GM10266 (cell line): ENCODE data around the gene RALGPS1.

ENCODE experiments used
- DNase-seq: peaks from one replicate; pipeline ENCODE4 v3.0.0; 2012; ENCODE audit errors: extremely low spot score
- CTCF ChIP-seq: IDR thresholded peaks from 2 replicates; pipeline ENCODE4 v1.5.1; 2012; ENCODE audit warnings: mild to moderate bottlenecking, low read depth; ENCODE audit not compliant: control insufficient read depth, insufficient read depth; ENCODE audit errors: missing control alignments

RALGPS1 gene

GRCh38 chr9:127122176-127123063 lies 207.8 kb downstream of the RALGPS1 start, which contains the start of gene ANGPTL2:
Gene ANGPTL2 (minus strand): TSS chr9:127122635. CDS start chr9:127108731, 13,904 bp downstream.
- no peak for TF ChIP-seq CTCF
- DNase-seq = peak; percentile 68

GRCh38 chr9:127123064-127123890 lies 208.7 kb downstream of the RALGPS1 start:
- TF ChIP-seq CTCF = no peak
- DNase-seq = no peak

GRCh38 chr9:127124111-127124531 lies 209.5 kb downstream of the RALGPS1 start:
- no peak for TF ChIP-seq CTCF

GRCh38 chr9:127124792-127125191 lies 210.2 kb downstream of the RALGPS1 start:
- no peak for TF ChIP-seq CTCF
- no peak for DNase-seq

More at GRCh38 chr9:127124111-127124531, 209.5 kb downstream of the RALGPS1 start:
- no peak for DNase-seq

GRCh38 chr9:127126971-127127370 lies 212.4 kb downstream of the RALGPS1 start:
- TF ChIP-seq CTCF = no peak
- no peak for DNase-seq

DNA sequence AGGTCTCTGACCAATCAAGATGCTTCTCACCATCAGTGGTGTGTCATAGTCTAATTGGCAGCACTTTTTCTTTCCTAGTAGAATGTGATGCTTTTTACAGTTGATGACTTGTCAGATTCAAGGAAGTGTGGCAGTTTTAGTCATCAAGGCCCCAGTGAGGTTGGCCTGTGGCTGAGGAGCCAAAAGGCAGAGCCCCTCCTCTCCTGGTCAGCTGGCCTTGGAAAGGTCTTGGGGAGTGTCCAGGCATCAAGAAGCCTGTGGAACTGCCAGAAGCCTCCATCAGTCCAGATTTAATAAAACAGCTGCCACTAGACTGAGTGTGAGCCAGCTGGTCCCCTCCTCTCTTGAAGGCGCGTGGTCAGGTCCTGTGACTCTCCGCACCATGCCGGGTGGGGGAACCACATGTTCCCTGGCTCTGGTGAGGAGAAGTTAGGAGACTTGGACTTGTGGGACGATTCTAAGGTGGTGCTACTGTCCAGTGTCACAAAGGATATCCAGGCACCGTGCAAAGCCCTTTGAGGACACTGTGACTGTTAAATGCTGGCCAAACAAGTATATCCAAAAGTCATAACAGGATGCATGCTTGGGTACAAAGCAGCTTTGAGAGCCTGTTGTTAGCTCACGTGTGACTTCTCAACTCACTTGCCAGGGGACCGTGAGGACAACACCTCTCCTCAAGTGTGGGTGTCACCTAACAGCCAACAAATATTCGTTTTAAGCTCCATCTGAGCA lies 213.9 kb downstream of the RALGPS1 start:
- TF ChIP-seq CTCF = no peak

More for the DNA sequence above, 213.9 kb downstream of the RALGPS1 start:
- no peak for DNase-seq
